GM19468 (cell line): ENCODE data around the gene OR4F16.
"Not testable (repeated sequence)": the region's sequence is repeated elsewhere in the genome, so short reads cannot be mapped to it uniquely, and the experiment has no call there.

Experiments used
- ATAC-seq: cut with Tn5 transposase; IDR thresholded peaks from one replicate; pipeline ENCODE4 v1.9.1; 2021; ENCODE audit warnings: mild to moderate bottlenecking, moderate library complexity, moderate number of reproducible peaks; ENCODE audit not compliant: unreplicated experiment; ENCODE audit errors: extremely low read depth

Gene OR4F16

GRCh38 chr1:686554-686953 is at the start of gene OR4F16:
Gene OR4F16, minus strand, starts transcription at chr1:686654. Its CDS starts 0 bp downstream, at chr1:686654.
- ATAC-seq, result not testable (repeated sequence)

- ATAC-seq, result not testable (repeated sequence)
Measured at GRCh38 chr1:733649-734048, 47.2 kb upstream of the OR4F16 start.

- not testable (repeated sequence) for ATAC-seq
Measured at GRCh38 chr1:727040-727439, 40.6 kb upstream of the OR4F16 start.
